Measurements from ENCODE around the gene WDFY4. TPM values are rescaled to one million over a fixed set of nuclear protein-coding genes. Genes with fewer than 3 reads are reported as not detected.
A peak's percentile ranks its signal among the peaks of the same experiment; 100 is the strongest.

The WDFY4 gene
- total and polyA plus RNA-seq, 9 of the 15 experiments (the other 6 are each of a cell fraction or from before 2014, with no cell fraction given) = 0.01 to 0.02 (median 0.01) TPM; not detected in 6

- TF ChIP-seq POLR2B (IDR thresholded peaks at IDR 0.05; ENCODE audit: low read depth, partially characterized antibody) (no peak), KDM1A (IDR thresholded peaks at IDR 0.05) (no peak), KAT8 (IDR thresholded peaks at IDR 0.05; ENCODE audit: low read depth) (no peak), POLR2AphosphoS2 (IDR thresholded peaks at IDR 0.05; ENCODE audit: low read length) (no peak)
- TF ChIP-seq, protein P1, sequence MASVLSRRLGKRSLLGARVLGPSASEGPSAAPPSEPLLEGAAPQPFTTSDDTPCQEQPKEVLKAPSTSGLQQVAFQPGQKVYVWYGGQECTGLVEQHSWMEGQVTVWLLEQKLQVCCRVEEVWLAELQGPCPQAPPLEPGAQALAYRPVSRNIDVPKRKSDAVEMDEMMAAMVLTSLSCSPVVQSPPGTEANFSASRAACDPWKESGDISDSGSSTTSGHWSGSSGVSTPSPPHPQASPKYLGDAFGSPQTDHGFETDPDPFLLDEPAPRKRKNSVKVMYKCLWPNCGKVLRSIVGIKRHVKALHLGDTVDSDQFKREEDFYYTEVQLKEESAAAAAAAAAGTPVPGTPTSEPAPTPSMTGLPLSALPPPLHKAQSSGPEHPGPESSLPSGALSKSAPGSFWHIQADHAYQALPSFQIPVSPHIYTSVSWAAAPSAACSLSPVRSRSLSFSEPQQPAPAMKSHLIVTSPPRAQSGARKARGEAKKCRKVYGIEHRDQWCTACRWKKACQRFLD (CRISPR knock-in tag; IDR thresholded peaks at IDR 0.05) = no peak
These were observed 15.8 kb downstream of the WDFY4 start (continued) for GRCh38 chr10:48700493-48700892.

- no peak overlapping the region for H3K4me2 ChIP-seq (ENCODE audit: insufficient read depth, low read length)
- no peak for ATAC-seq
- H3K9me1 ChIP-seq (ENCODE audit: control insufficient read depth, insufficient read depth, low read length) = no peaks in the 10 kb centered on the region
- H4K20me1 ChIP-seq (replicated peaks; ENCODE audit: control insufficient read depth, insufficient read depth, low read length) = 0 out of 2 replicates have a peak, but pooled peaks cover 3% of the 10 kb centered on the region
- intact Hi-C loops (cut with micrococcal nuclease) = no loop called here
- POLR2A ChIA-PET = interaction anchor here (1.0 kb wide), 1 partner anchor 11 kb away, joined by 4 read pairs; no protein-coding TSS in a partner anchor
- no peaks in the 10 kb centered on the region for H3K36me3 ChIP-seq (ENCODE audit: control insufficient read depth, insufficient read depth, low read length)
- no peak overlapping the region for H2AFZ ChIP-seq (ENCODE audit: low read depth, low read length)
- H3K27ac ChIP-seq (ENCODE audit: extremely low read depth, low read depth, low read length) = no peak overlapping the region
- DNase-seq (ENCODE audit: extremely low read depth in 1 of 4, low spot score in 3 of 4) = no peak
- no peak overlapping the region for H3K9ac ChIP-seq (ENCODE audit: insufficient read depth in 1 of 2, low read depth in 2 of 2, low read length in 2 of 2)
- peaks cover 0 to 3% of the 10 kb centered on the region in 2 experiments; a peak in 2 of 5 replicates for H3K4me1 ChIP-seq (replicated peaks in 1 of 2; ENCODE audit: control insufficient read depth in 2 of 2, insufficient read depth in 2 of 2, low read length in 2 of 2)
- in situ Hi-C loops (cut with MboI) = no loop called here
- H3K4me3 ChIP-seq = no peak overlapping the region
- H3K27me3 ChIP-seq (ENCODE audit: control insufficient read depth in 2 of 2, insufficient read depth in 2 of 2, low read length in 2 of 2) = peaks cover 7 to 45% of the 10 kb centered on the region in 2 experiments; a peak in 2 of 5 replicates
- H3K9me3 ChIP-seq (replicated peaks; ENCODE audit: control insufficient read depth, insufficient read depth, low read depth, low read length) = no peaks in the 10 kb centered on the region
- CTCF ChIA-PET (ENCODE audit: low intra/inter-chr PET ratio) = no interaction called here
- FAIRE-seq = no peak
- 0% methylated on average over 8 of the region's 8 CpGs for WGBS (ENCODE audit: insufficient coverage, low coverage, missing lambda C conversion rate)
- H3K79me2 ChIP-seq (ENCODE audit: control insufficient read depth, insufficient read depth, low read length) = no peaks in the 10 kb centered on the region
- no TSS peak for BruUV-seq (replicated peaks)
- TF ChIP-seq YY1 (IDR thresholded peaks at IDR 0.05; ENCODE audit: borderline replicate concordance in 1 of 3, control insufficient read depth in 1 of 3, extremely low read depth in 1 of 3, insufficient read depth in 3 of 3, insufficient read length in 1 of 3, insufficient replicate concordance in 2 of 3, low read depth in 1 of 3, low read length in 2 of 3) (no peak), ZFX (CRISPR knock-in tag; IDR thresholded peaks at IDR 0.05) (no peak), TBL1XR1 (IDR thresholded peaks at IDR 0.05; ENCODE audit: low read length in 2 of 2) (no peak), BRCA1 (IDR thresholded peaks at IDR 0.05) (no peak), BRCA1 (CRISPR knock-in tag; IDR thresholded peaks at IDR 0.05) (no peak), POLR2B (IDR thresholded peaks at IDR 0.05; ENCODE audit: low read depth, partially characterized antibody) (no peak), PRPF4 (IDR thresholded peaks at IDR 0.05; ENCODE audit: insufficient read depth, low read depth, low read length, poor library complexity, severe bottlenecking) (no peak), FOXJ2 (tag; IDR thresholded peaks at IDR 0.05) (peak; percentile 67; the same call in 1 of the 2 replicates), CBX3 (IDR thresholded peaks at IDR 0.05; ENCODE audit: borderline replicate concordance in 1 of 2, low read length in 2 of 2) (no peak)
- TF ChIP-seq, protein P2, sequence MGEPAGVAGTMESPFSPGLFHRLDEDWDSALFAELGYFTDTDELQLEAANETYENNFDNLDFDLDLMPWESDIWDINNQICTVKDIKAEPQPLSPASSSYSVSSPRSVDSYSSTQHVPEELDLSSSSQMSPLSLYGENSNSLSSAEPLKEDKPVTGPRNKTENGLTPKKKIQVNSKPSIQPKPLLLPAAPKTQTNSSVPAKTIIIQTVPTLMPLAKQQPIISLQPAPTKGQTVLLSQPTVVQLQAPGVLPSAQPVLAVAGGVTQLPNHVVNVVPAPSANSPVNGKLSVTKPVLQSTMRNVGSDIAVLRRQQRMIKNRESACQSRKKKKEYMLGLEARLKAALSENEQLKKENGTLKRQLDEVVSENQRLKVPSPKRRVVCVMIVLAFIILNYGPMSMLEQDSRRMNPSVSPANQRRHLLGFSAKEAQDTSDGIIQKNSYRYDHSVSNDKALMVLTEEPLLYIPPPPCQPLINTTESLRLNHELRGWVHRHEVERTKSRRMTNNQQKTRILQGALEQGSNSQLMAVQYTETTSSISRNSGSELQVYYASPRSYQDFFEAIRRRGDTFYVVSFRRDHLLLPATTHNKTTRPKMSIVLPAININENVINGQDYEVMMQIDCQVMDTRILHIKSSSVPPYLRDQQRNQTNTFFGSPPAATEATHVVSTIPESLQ (CRISPR knock-in tag; IDR thresholded peaks at IDR 0.05) = no peak
- TF ChIP-seq, protein P3, sequence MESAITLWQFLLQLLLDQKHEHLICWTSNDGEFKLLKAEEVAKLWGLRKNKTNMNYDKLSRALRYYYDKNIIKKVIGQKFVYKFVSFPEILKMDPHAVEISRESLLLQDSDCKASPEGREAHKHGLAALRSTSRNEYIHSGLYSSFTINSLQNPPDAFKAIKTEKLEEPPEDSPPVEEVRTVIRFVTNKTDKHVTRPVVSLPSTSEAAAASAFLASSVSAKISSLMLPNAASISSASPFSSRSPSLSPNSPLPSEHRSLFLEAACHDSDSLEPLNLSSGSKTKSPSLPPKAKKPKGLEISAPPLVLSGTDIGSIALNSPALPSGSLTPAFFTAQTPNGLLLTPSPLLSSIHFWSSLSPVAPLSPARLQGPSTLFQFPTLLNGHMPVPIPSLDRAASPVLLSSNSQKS (CRISPR knock-in tag; IDR thresholded peaks at IDR 0.05) = no peak
These were observed 16.6 kb downstream of the WDFY4 start for GRCh38 chr10:48701139-48701901.
